Kidney epithelial cell (primary cell): Measurements from ENCODE around the gene FMNL2. TPM values are rescaled to one million over a fixed set of nuclear protein-coding genes. Genes with fewer than 3 reads are reported as not detected.

ENCODE experiments used
- DNase-seq: peaks from one replicate; pipeline ENCODE4 v3.0.0-alpha.2; 2010; ENCODE audit warnings: low read depth
- H3K27me3 ChIP-seq: 2 replicates; pipeline ENCODE4 v1.6.0; 2011; ENCODE audit warnings: low read length; ENCODE audit not compliant: control insufficient read depth, insufficient read depth
- H3K36me3 ChIP-seq: 2 replicates; pipeline ENCODE4 v1.5.1; 2011; ENCODE audit warnings: low read length; ENCODE audit not compliant: control insufficient read depth, insufficient read depth
- H3K4me3 ChIP-seq: 2 replicates; pipeline ENCODE4 v1.5.1; 2011; ENCODE audit warnings: low read depth, mild to moderate bottlenecking, control low read depth, low read length
- CTCF ChIP-seq: IDR thresholded peaks from 2 replicates; pipeline ENCODE4 v1.5.1; 2011; ENCODE audit warnings: mild to moderate bottlenecking, moderate library complexity, low read length, control low read depth, inconsistent platforms; ENCODE audit not compliant: insufficient read depth, poor library complexity, severe bottlenecking
- total RNA-seq: library from RNA; depleted of rRNA; stranded (reverse); fragments of >200 nt; gene quantifications from 2 replicates; pipeline ENCODE4 v1.2.3, GENCODE V29; 2015

Gene FMNL2
- total RNA-seq, 1 donor from 2014 or later: 68.0 TPM

- H3K4me3 ChIP-seq: no peak overlapping the region
- peak; percentile 55 for DNase-seq
- no peaks in the 10 kb centered on the region for H3K27me3 ChIP-seq
- TF ChIP-seq CTCF: no peak
- no peaks in the 10 kb centered on the region for H3K36me3 ChIP-seq
These were observed 121.3 kb downstream of the FMNL2 start for GRCh38 chr2:152456262-152456661.

- no peak for DNase-seq
- Histone ChIP-seq H3K4me3 (no peak overlapping the region), H3K36me3 (no peaks in the 10 kb centered on the region), H3K27me3 (no peaks in the 10 kb centered on the region)
- TF ChIP-seq CTCF: no peak
These were observed 123.5 kb downstream of the FMNL2 start for GRCh38 chr2:152458441-152458940.

GRCh38 chr2:152459091-152459490 lies 124.1 kb downstream of the FMNL2 start:
- no peak for TF ChIP-seq CTCF
- H3K36me3 ChIP-seq: no peaks in the 10 kb centered on the region
- no peak for DNase-seq
- no peak overlapping the region for H3K4me3 ChIP-seq
- no peaks in the 10 kb centered on the region for H3K27me3 ChIP-seq

- H3K27me3 ChIP-seq: no peaks in the 10 kb centered on the region
- DNase-seq: no peak
- no peaks in the 10 kb centered on the region for H3K36me3 ChIP-seq
- H3K4me3 ChIP-seq: no peak overlapping the region
- no peak for TF ChIP-seq CTCF
These were observed 125.6 kb downstream of the FMNL2 start for GRCh38 chr2:152460567-152460966.

- H3K4me3 ChIP-seq: no peak overlapping the region
- no peak for DNase-seq
- no peaks in the 10 kb centered on the region for H3K36me3 ChIP-seq
- H3K27me3 ChIP-seq: no peaks in the 10 kb centered on the region
- TF ChIP-seq CTCF: no peak
These were observed 127.1 kb downstream of the FMNL2 start for GRCh38 chr2:152462120-152462519.

GRCh38 chr2:152462779-152463178 lies 127.8 kb downstream of the FMNL2 start:
- Histone ChIP-seq H3K4me3 (no peak overlapping the region), H3K36me3 (no peaks in the 10 kb centered on the region), H3K27me3 (no peaks in the 10 kb centered on the region)
- DNase-seq: no peak
- TF ChIP-seq CTCF: no peak
